Measurements from ENCODE around the gene ADGRG3.

ADGRG3 gene

GRCh38 chr16:57626420-57627170 lies 41.5 kb upstream of the ADGRG3 start:
- POLR2A ChIA-PET: no interaction called here

GRCh38 chr16:57627184-57627871 lies 40.8 kb upstream of the ADGRG3 start:
- TF ChIP-seq PKNOX1 (IDR thresholded peaks at IDR 0.05): no peak
- TF ChIP-seq CTBP1 (IDR thresholded peaks at IDR 0.05; ENCODE audit: borderline replicate concordance): no peak
- no peak for TF ChIP-seq ZNF384 (IDR thresholded peaks at IDR 0.05)
- TF ChIP-seq FOXM1 (IDR thresholded peaks at IDR 0.05; ENCODE audit: borderline replicate concordance): no peak
- TF ChIP-seq BHLHE40 (IDR thresholded peaks at IDR 0.05; ENCODE audit: borderline replicate concordance): no peak
- no peak for TF ChIP-seq LEF1 (IDR thresholded peaks at IDR 0.05; ENCODE audit: borderline replicate concordance)
- TF ChIP-seq ELF4 (IDR thresholded peaks at IDR 0.05): no peak
- TF ChIP-seq FOXA1 (IDR thresholded peaks at IDR 0.05): no peak
- no peak for TF ChIP-seq SP1 (IDR thresholded peaks at IDR 0.05)
- ChIA-PET POLR2A (no interaction called here), CTCF (interaction anchor here (0.6 kb wide), 1 partner anchor 232 kb away, joined by 3 read pairs; no protein-coding TSS in a partner anchor)
- DNase-seq (ENCODE audit: extremely low spot score): no peak

More at GRCh38 chr16:57626420-57627170, 41.5 kb upstream of the ADGRG3 start:
- CTCF ChIA-PET: interaction anchor here (0.6 kb wide), 1 partner anchor 233 kb away, joined by 3 read pairs; no protein-coding TSS in a partner anchor
- TF ChIP-seq SUZ12 (IDR thresholded peaks at IDR 0.05): no peak
- no peak for TF ChIP-seq TARDBP (IDR thresholded peaks at IDR 0.05)
- TF ChIP-seq LEF1 (IDR thresholded peaks at IDR 0.05; ENCODE audit: borderline replicate concordance): no peak
- no peak for DNase-seq (ENCODE audit: extremely low spot score)

GRCh38 chr16:57628008-57628781 lies 39.9 kb upstream of the ADGRG3 start, which contains the start of gene ADGRG1:
TSS of gene ADGRG1 (plus strand) at chr16:57628630. CDS start at chr16:57650288, 21,658 bp downstream.
- DNase-seq (ENCODE audit: extremely low spot score): peak; percentile 53
- CTCF ChIA-PET: no interaction called here
- POLR2A ChIA-PET: no interaction called here
- TF ChIP-seq HDGF (IDR thresholded peaks at IDR 0.05; ENCODE audit: borderline replicate concordance): no peak
- no peak for TF ChIP-seq ZNF384 (IDR thresholded peaks at IDR 0.05)
- no peak for TF ChIP-seq FOXM1 (IDR thresholded peaks at IDR 0.05; ENCODE audit: borderline replicate concordance)
- TF ChIP-seq PKNOX1 (IDR thresholded peaks at IDR 0.05): no peak
- no peak for TF ChIP-seq BHLHE40 (IDR thresholded peaks at IDR 0.05; ENCODE audit: borderline replicate concordance)
- no peak for TF ChIP-seq LEF1 (IDR thresholded peaks at IDR 0.05; ENCODE audit: borderline replicate concordance)
- no peak for TF ChIP-seq ARNT (IDR thresholded peaks at IDR 0.05)
- TF ChIP-seq L3MBTL2 (conservative IDR thresholded peaks at IDR 0.05): no peak
- no peak for TF ChIP-seq FOXA1 (IDR thresholded peaks at IDR 0.05)
- TF ChIP-seq SUZ12 (IDR thresholded peaks at IDR 0.05): no peak
- no peak for TF ChIP-seq ELF4 (IDR thresholded peaks at IDR 0.05)
- TF ChIP-seq CTBP1 (IDR thresholded peaks at IDR 0.05; ENCODE audit: borderline replicate concordance): no peak
- TF ChIP-seq NFRKB (IDR thresholded peaks at IDR 0.05): no peak
- no peak for TF ChIP-seq SP1 (IDR thresholded peaks at IDR 0.05)
- no peak for TF ChIP-seq FOXK2 (IDR thresholded peaks at IDR 0.05)
- no peak for TF ChIP-seq TARDBP (IDR thresholded peaks at IDR 0.05)

- no peak for DNase-seq (ENCODE audit: extremely low spot score)
- POLR2A ChIA-PET: no interaction called here
Observed at GRCh38 chr16:57628783-57629293, 39.3 kb upstream of the ADGRG3 start.

More at GRCh38 chr16:57628783-57629293, 39.3 kb upstream of the ADGRG3 start:
- CTCF ChIA-PET: no interaction called here
- no peak for TF ChIP-seq BHLHE40 (IDR thresholded peaks at IDR 0.05; ENCODE audit: borderline replicate concordance)
- no peak for TF ChIP-seq PKNOX1 (IDR thresholded peaks at IDR 0.05)
